Activated T-helper 1 cell treated with anti-CD3 and anti-CD28 coated beads, Interleukin-12 subunit alpha, Interleukin-12 subunit beta, Interleukin-2, Interleukin-4 antibody, amounts not matched to agents 30 ng/mL and 10 ng/mL and 1 ng/mL, durations not matched to agents 14 hours and 24 hours and 36 hours (primary cell): ENCODE data around the gene MSI2. TPM values are rescaled to one million over a fixed set of nuclear protein-coding genes. Genes with fewer than 3 reads are reported as not detected.

ENCODE experiments used
- DNase-seq: peaks from one replicate; pipeline ENCODE4 v3.0.0; 2021; ENCODE audit warnings: low spot score
- H3K27ac Mint-ChIP-seq: one replicate; pipeline ENCODE4 v1.8.0; 2021; ENCODE audit warnings: mild to moderate bottlenecking, mixed read lengths
- H3K27me3 Mint-ChIP-seq: one replicate; pipeline ENCODE4 v1.8.0; 2022; ENCODE audit warnings: mild to moderate bottlenecking, moderate library complexity, mixed read lengths; ENCODE audit not compliant: insufficient read depth
- H3K36me3 Mint-ChIP-seq: one replicate; pipeline ENCODE4 v1.8.0; 2021; ENCODE audit warnings: low read depth, mixed read lengths
- H3K4me1 Mint-ChIP-seq: one replicate; pipeline ENCODE4 v1.8.0; 2021; ENCODE audit warnings: low read depth, mixed read lengths
- H3K4me3 Mint-ChIP-seq: one replicate; pipeline ENCODE4 v1.8.0; 2021; ENCODE audit warnings: mild to moderate bottlenecking, moderate library complexity, mixed read lengths
- H3K9me3 Mint-ChIP-seq: one replicate; pipeline ENCODE4 v1.8.0; 2021; ENCODE audit warnings: mixed read lengths
- intact Hi-C: fragments of 100-400 bp; cut with micrococcal nuclease; formaldehyde crosslinking; loops from one replicate; pipeline ENCODE4 v1.15.1; 2024
- total RNA-seq: library from RNA; stranded (reverse); gene quantifications from 2 replicates; pipeline ENCODE4 v1.2.3, GENCODE V29; 2022

The MSI2 gene
- total RNA-seq, 1 donor from 2014 or later, result 278 TPM

- Mint-ChIP-seq H3K36me3 (no peaks in the 10 kb centered on the region), H3K27me3 (peaks cover 17% of the 10 kb centered on the region), H3K4me3 (no peak overlapping the region), H3K27ac (no peak overlapping the region), H3K9me3 (peaks cover 5% of the 10 kb centered on the region), H3K4me1 (no peaks in the 10 kb centered on the region)
- intact Hi-C loops, result no loop called here
- no peak for DNase-seq
Observed at GRCh38 chr17:57708410-57708809, 452.1 kb downstream of the MSI2 start.

- H3K36me3 Mint-ChIP-seq, result no peaks in the 10 kb centered on the region
- intact Hi-C loops, result no loop called here
- peaks cover 20% of the 10 kb centered on the region for H3K27me3 Mint-ChIP-seq
- no peak overlapping the region for H3K4me3 Mint-ChIP-seq
- DNase-seq, result no peak
- no peaks in the 10 kb centered on the region for H3K4me1 Mint-ChIP-seq
- no peak overlapping the region for H3K27ac Mint-ChIP-seq
- H3K9me3 Mint-ChIP-seq, result peaks cover 5% of the 10 kb centered on the region
Observed at GRCh38 chr17:57713140-57713539, 456.8 kb downstream of the MSI2 start.

- intact Hi-C loops, result no loop called here
- Mint-ChIP-seq H3K27ac (no peak overlapping the region), H3K9me3 (peaks cover 5% of the 10 kb centered on the region), H3K4me1 (no peaks in the 10 kb centered on the region), H3K36me3 (no peaks in the 10 kb centered on the region), H3K27me3 (peaks cover 22% of the 10 kb centered on the region), H3K4me3 (no peak overlapping the region)
- DNase-seq, result no peak
Observed at GRCh38 chr17:57714665-57715180, 458.4 kb downstream of the MSI2 start.

GRCh38 chr17:57715981-57716380, 459.7 kb downstream of the MSI2 start:
- Mint-ChIP-seq H3K27me3 (peaks cover 22% of the 10 kb centered on the region), H3K4me1 (no peaks in the 10 kb centered on the region), H3K36me3 (no peaks in the 10 kb centered on the region), H3K9me3 (no peaks in the 10 kb centered on the region), H3K27ac (no peak overlapping the region), H3K4me3 (no peak overlapping the region)
- no peak for DNase-seq
- intact Hi-C loops, result no loop called here

- no peak for DNase-seq
- no peaks in the 10 kb centered on the region for H3K36me3 Mint-ChIP-seq
- peaks cover 14% of the 10 kb centered on the region for H3K27me3 Mint-ChIP-seq
- H3K27ac Mint-ChIP-seq, result no peak overlapping the region
- no peaks in the 10 kb centered on the region for H3K9me3 Mint-ChIP-seq
- H3K4me1 Mint-ChIP-seq, result no peaks in the 10 kb centered on the region
- H3K4me3 Mint-ChIP-seq, result no peak overlapping the region
- intact Hi-C loops, result no loop called here
Observed at GRCh38 chr17:57718878-57719277, 462.6 kb downstream of the MSI2 start.

- Mint-ChIP-seq H3K36me3 (no peaks in the 10 kb centered on the region), H3K4me1 (no peaks in the 10 kb centered on the region), H3K27ac (no peak overlapping the region), H3K27me3 (peaks cover 14% of the 10 kb centered on the region), H3K9me3 (no peaks in the 10 kb centered on the region), H3K4me3 (no peak overlapping the region)
- DNase-seq, result no peak
- intact Hi-C loops, result no loop called here
Observed at GRCh38 chr17:57720386-57721035, 464.2 kb downstream of the MSI2 start.

GRCh38 chr17:57721967-57722703, 465.8 kb downstream of the MSI2 start:
- DNase-seq, result no peak
- H3K4me1 Mint-ChIP-seq, result no peaks in the 10 kb centered on the region
- peaks cover 11% of the 10 kb centered on the region for H3K27me3 Mint-ChIP-seq
- H3K27ac Mint-ChIP-seq, result no peak overlapping the region
- no peaks in the 10 kb centered on the region for H3K9me3 Mint-ChIP-seq
- H3K4me3 Mint-ChIP-seq, result no peak overlapping the region
- intact Hi-C loops, result no loop called here
- H3K36me3 Mint-ChIP-seq, result no peaks in the 10 kb centered on the region

- Mint-ChIP-seq H3K27ac (no peak overlapping the region), H3K4me3 (no peak overlapping the region), H3K9me3 (no peaks in the 10 kb centered on the region), H3K36me3 (no peaks in the 10 kb centered on the region), H3K4me1 (no peaks in the 10 kb centered on the region), H3K27me3 (peaks cover 7% of the 10 kb centered on the region)
- intact Hi-C loops, result no loop called here
- no peak for DNase-seq
Observed at GRCh38 chr17:57722704-57723043, 466.4 kb downstream of the MSI2 start.

- no peak overlapping the region for H3K4me3 Mint-ChIP-seq
- no peak for DNase-seq
- intact Hi-C loops, result no loop called here
- H3K9me3 Mint-ChIP-seq, result no peaks in the 10 kb centered on the region
- peaks cover 6% of the 10 kb centered on the region for H3K27me3 Mint-ChIP-seq
- no peaks in the 10 kb centered on the region for H3K4me1 Mint-ChIP-seq
- no peak overlapping the region for H3K27ac Mint-ChIP-seq
- no peaks in the 10 kb centered on the region for H3K36me3 Mint-ChIP-seq
Observed at GRCh38 chr17:57723427-57724025, 467.2 kb downstream of the MSI2 start.

GRCh38 chr17:57724026-57724728, 467.9 kb downstream of the MSI2 start:
- no peaks in the 10 kb centered on the region for H3K9me3 Mint-ChIP-seq
- H3K4me1 Mint-ChIP-seq, result no peaks in the 10 kb centered on the region
- no peak overlapping the region for H3K27ac Mint-ChIP-seq
- no peak overlapping the region for H3K4me3 Mint-ChIP-seq
- no peak for DNase-seq
- peaks cover 8% of the 10 kb centered on the region for H3K27me3 Mint-ChIP-seq
- intact Hi-C loops, result no loop called here
- H3K36me3 Mint-ChIP-seq, result no peaks in the 10 kb centered on the region

GRCh38 chr17:57724729-57725125, 468.4 kb downstream of the MSI2 start:
- Mint-ChIP-seq H3K36me3 (no peaks in the 10 kb centered on the region), H3K4me3 (no peak overlapping the region), H3K27me3 (peaks cover 6% of the 10 kb centered on the region), H3K4me1 (no peaks in the 10 kb centered on the region), H3K9me3 (no peaks in the 10 kb centered on the region), H3K27ac (no peak overlapping the region)
- intact Hi-C loops, result no loop called here
- DNase-seq, result no peak

GRCh38 chr17:57726213-57726790, 470.0 kb downstream of the MSI2 start:
- H3K4me3 Mint-ChIP-seq, result no peak overlapping the region
- H3K27ac Mint-ChIP-seq, result no peak overlapping the region

More at GRCh38 chr17:57726213-57726790, 470.0 kb downstream of the MSI2 start:
- Mint-ChIP-seq H3K36me3 (no peaks in the 10 kb centered on the region), H3K27me3 (peaks cover 14% of the 10 kb centered on the region), H3K9me3 (no peaks in the 10 kb centered on the region), H3K4me1 (no peaks in the 10 kb centered on the region)
- no peak for DNase-seq
- intact Hi-C loops, result no loop called here
